GM10266 (cell line): ENCODE results near the gene ALG2.

Experiments
- DNase-seq: peaks from one replicate; pipeline ENCODE4 v3.0.0; 2012; ENCODE audit errors: extremely low spot score
- CTCF ChIP-seq: IDR thresholded peaks from 2 replicates; pipeline ENCODE4 v1.5.1; 2012; ENCODE audit warnings: mild to moderate bottlenecking, low read depth; ENCODE audit not compliant: control insufficient read depth, insufficient read depth; ENCODE audit errors: missing control alignments

ALG2 gene

DNA sequence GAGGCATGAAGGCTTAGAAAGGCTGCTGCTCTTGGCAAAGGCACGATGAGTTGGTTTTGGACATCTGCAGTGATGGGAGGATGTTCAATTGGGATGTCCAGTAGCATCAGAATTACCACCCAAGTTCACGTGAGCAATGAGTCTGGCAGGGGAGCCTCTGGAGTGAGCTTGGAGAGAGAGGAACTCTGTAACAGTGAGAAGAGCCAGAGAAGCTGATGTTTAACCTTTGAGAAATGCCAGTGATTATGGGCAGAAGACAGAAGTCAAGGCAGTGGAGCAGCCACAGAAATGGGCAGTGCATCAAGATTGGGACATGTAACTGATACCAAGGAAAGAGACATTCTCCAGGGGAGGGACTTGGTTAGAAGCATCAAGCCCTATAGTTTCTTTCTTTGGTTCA is 40.2 kb upstream of the ALG2 start:
- no peak for TF ChIP-seq CTCF
- DNase-seq, result no peak

- no peak for TF ChIP-seq CTCF
- no peak for DNase-seq
These were observed 37.6 kb upstream of the ALG2 start for GRCh38 chr9:99259231-99259918.

GRCh38 chr9:99257723-99258389 is 36.1 kb upstream of the ALG2 start:
- no peak for TF ChIP-seq CTCF
- no peak for DNase-seq

- TF ChIP-seq CTCF, result no peak
- no peak for DNase-seq
These were observed 33.9 kb upstream of the ALG2 start for GRCh38 chr9:99255651-99256050.

- TF ChIP-seq CTCF, result peak; percentile 9
- peak; percentile 77 for DNase-seq
These were observed 32.2 kb upstream of the ALG2 start for GRCh38 chr9:99253772-99254431.

DNA sequence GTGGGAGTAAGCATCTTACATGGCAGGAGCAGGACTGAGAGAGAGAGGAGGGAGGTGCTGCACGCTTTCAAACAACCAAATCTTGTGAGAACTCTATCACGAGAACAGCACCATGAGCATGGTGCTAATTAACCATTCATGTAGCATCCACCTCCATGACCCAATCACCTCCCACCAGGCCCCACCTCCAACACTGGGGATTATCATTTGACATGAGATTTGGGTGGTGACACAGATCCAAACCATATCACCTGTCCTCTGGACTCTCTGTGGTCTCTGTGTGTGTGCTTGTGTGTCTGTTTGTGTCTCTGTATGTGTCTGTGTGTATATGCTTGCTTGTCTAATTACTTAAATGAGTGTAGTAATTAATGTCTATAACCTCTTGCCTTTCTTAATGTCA is 31.4 kb upstream of the ALG2 start:
- DNase-seq, result no peak
- no peak for TF ChIP-seq CTCF

- DNase-seq, result no peak
- no peak for TF ChIP-seq CTCF
These were observed 29.4 kb upstream of the ALG2 start for GRCh38 chr9:99251157-99251556.
